Measurements from ENCODE around the gene ADAMTS13.

ADAMTS13 gene

GRCh38 chr9:133452562-133452961 is 30.4 kb downstream of the ADAMTS13 start:
- TF ChIP-seq CTCF (IDR thresholded peaks at IDR 0.05; ENCODE audit: low read depth, low read length), result no peak
- DNase-seq (ENCODE audit: low read depth, low spot score), result no peak
- in situ Hi-C loops (cut with HindIII; ENCODE audit: low sequenced_read_pairs), result no loop called here
- no peak overlapping the region for H3K4me3 ChIP-seq (ENCODE audit: low read depth, low read length)

GRCh38 chr9:133453651-133454050 is 31.5 kb downstream of the ADAMTS13 start:
- no peak overlapping the region for H3K4me3 ChIP-seq (ENCODE audit: low read depth, low read length)
- no peak for DNase-seq (ENCODE audit: low read depth, low spot score)
- TF ChIP-seq CTCF (IDR thresholded peaks at IDR 0.05; ENCODE audit: low read depth, low read length), result no peak
- in situ Hi-C loops (cut with HindIII; ENCODE audit: low sequenced_read_pairs), result no loop called here

- DNase-seq (ENCODE audit: low read depth, low spot score), result no peak
- H3K4me3 ChIP-seq (ENCODE audit: low read depth, low read length), result no peak overlapping the region
- in situ Hi-C loops (cut with HindIII; ENCODE audit: low sequenced_read_pairs), result no loop called here
- no peak for TF ChIP-seq CTCF (IDR thresholded peaks at IDR 0.05; ENCODE audit: low read depth, low read length)
These were observed 32.2 kb downstream of the ADAMTS13 start for GRCh38 chr9:133454325-133454724.

- no peak for TF ChIP-seq CTCF (IDR thresholded peaks at IDR 0.05; ENCODE audit: low read depth, low read length)
- in situ Hi-C loops (cut with HindIII; ENCODE audit: low sequenced_read_pairs), result no loop called here
- no peak for DNase-seq (ENCODE audit: low read depth, low spot score)
- no peak overlapping the region for H3K4me3 ChIP-seq (ENCODE audit: low read depth, low read length)
These were observed 32.9 kb downstream of the ADAMTS13 start for GRCh38 chr9:133454943-133455673.

GRCh38 chr9:133455936-133456335 is 33.8 kb downstream of the ADAMTS13 start:
- TF ChIP-seq CTCF (IDR thresholded peaks at IDR 0.05; ENCODE audit: low read depth, low read length), result no peak
- no peak for DNase-seq (ENCODE audit: low read depth, low spot score)
- H3K4me3 ChIP-seq (ENCODE audit: low read depth, low read length), result no peak overlapping the region
- in situ Hi-C loops (cut with HindIII; ENCODE audit: low sequenced_read_pairs), result no loop called here

- no peak overlapping the region for H3K4me3 ChIP-seq (ENCODE audit: low read depth, low read length)
- DNase-seq (ENCODE audit: low read depth, low spot score), result no peak
- TF ChIP-seq CTCF (IDR thresholded peaks at IDR 0.05; ENCODE audit: low read depth, low read length), result peak; percentile 20
- in situ Hi-C loops (cut with HindIII; ENCODE audit: low sequenced_read_pairs), result no loop called here
These were observed 34.2 kb downstream of the ADAMTS13 start for GRCh38 chr9:133456409-133456808.

All from astrocyte of the spinal cord (primary cell).